Endothelial cell of umbilical vein (primary cell): ENCODE results near the gene ZNF530. TPM values are rescaled to one million over a fixed set of nuclear protein-coding genes. Genes with fewer than 3 reads are reported as not detected.

Experiments used
- BruUV-seq: library from RNA; stranded (reverse); fragments of 400-500 nt; replicated peaks from 2 replicates; lab custom pipeline; 2021; lab: Mats Ljungman, UMichigan
- CTCF ChIA-PET: fragments of 300-600, 350-600 bp; sonication (Branson Sonifier 250); formaldehyde crosslinking; loops from one replicate; lab custom pipeline; 2021; ENCODE audit warnings: antibody characterized with exemption, inconsistent platforms; lab: Charles Lee
- POLR2A ChIA-PET: fragments of 300-600, 350-600 bp; sonication (Branson Sonifier 250); formaldehyde crosslinking; loops from one replicate; lab custom pipeline; 2021; ENCODE audit warnings: antibody characterized with exemption, inconsistent platforms; lab: Charles Lee
- DNase-seq: peaks from one replicate; pipeline ENCODE4 v3.0.0-alpha.2; 2011; ENCODE audit warnings: low read depth, low spot score
- FAIRE-seq: peaks from 2 replicates; lab custom pipeline; 2011; peaks lifted over from hg19 to GRCh38; lab: Jason Lieb, UNC
- H2AFZ ChIP-seq: 2 replicates; pipeline ENCODE4 v1.6.0; 2012; ENCODE audit warnings: low read depth, low read length, control low read depth, inconsistent platforms
- H3K27ac ChIP-seq: 2 replicates; pipeline ENCODE4 v1.5.1; 2011; ENCODE audit warnings: low read depth, mild to moderate bottlenecking, control low read depth, low read length, moderate library complexity; ENCODE audit not compliant: insufficient read depth
- H3K27me3 ChIP-seq, 2 experiments: 2 replicates each; pipeline versions ENCODE4 v1.6.0 to v1.6.1; 2011; ENCODE audit warnings: low read length in 2 of 2, mixed read lengths in 1 of 2; ENCODE audit not compliant: control insufficient read depth in 2 of 2, insufficient read depth in 2 of 2
- H3K36me3 ChIP-seq, 2 experiments: 2 replicates in 1 of 2; 3 replicates in 1 of 2; pipeline ENCODE4 v1.5.1; 2011; ENCODE audit warnings: low read length in 2 of 2, mild to moderate bottlenecking in 1 of 2, moderate library complexity in 1 of 2; ENCODE audit not compliant: control insufficient read depth in 2 of 2, insufficient read depth in 2 of 2; ENCODE audit errors: extremely low read depth in 1 of 2
- H3K4me1 ChIP-seq: 3 replicates; pipeline ENCODE4 v1.5.1; 2011; ENCODE audit warnings: mild to moderate bottlenecking, low read length; ENCODE audit not compliant: control insufficient read depth, insufficient read depth; ENCODE audit errors: extremely low read depth
- H3K4me2 ChIP-seq: 2 replicates; pipeline ENCODE4 v1.6.1; 2011; ENCODE audit warnings: low read length, control low read depth, mixed read lengths; ENCODE audit not compliant: insufficient read depth
- H3K4me3 ChIP-seq, 3 experiments: fragments of 200-600 bp in 1 of 3; sonication (generic), shearing (Covaris generic) in 1 of 3; replicated peaks in 1 of 3; 2 replicates each; pipeline ENCODE4 v1.5.1; 2011 to 2016; ENCODE audit warnings: control low read depth in 3 of 3, low read length in 3 of 3, mild to moderate bottlenecking in 2 of 3, inconsistent platforms in 1 of 3, low read depth in 1 of 3, moderate library complexity in 1 of 3; ENCODE audit not compliant: insufficient read depth in 1 of 3
- H3K79me2 ChIP-seq: 2 replicates; pipeline ENCODE4 v1.6.0; 2012; ENCODE audit warnings: low read length, inconsistent platforms; ENCODE audit not compliant: control insufficient read depth, insufficient read depth
- H3K9ac ChIP-seq: replicated peaks from 2 replicates; pipeline ENCODE3; 2011; ENCODE audit warnings: low read length, control low read depth; ENCODE audit not compliant: insufficient read depth; ENCODE audit errors: extremely low read depth
- H3K9me1 ChIP-seq: replicated peaks from 3 replicates; pipeline ENCODE4 v1.6.0; 2011; ENCODE audit warnings: mild to moderate bottlenecking, low read length; ENCODE audit not compliant: control insufficient read depth, insufficient read depth; ENCODE audit errors: extremely low read depth
- H3K9me3 ChIP-seq: replicated peaks from 2 replicates; pipeline ENCODE4 v1.5.1; 2012; ENCODE audit warnings: low read length, inconsistent platforms; ENCODE audit not compliant: control insufficient read depth, insufficient read depth
- H4K20me1 ChIP-seq: replicated peaks from 2 replicates; pipeline ENCODE3; 2011; ENCODE audit warnings: mild to moderate bottlenecking, low read length; ENCODE audit not compliant: control insufficient read depth, insufficient read depth; ENCODE audit errors: extremely low read depth
- EZH2 ChIP-seq: IDR thresholded peaks from 2 replicates; pipeline ENCODE4 v1.6.1; 2012; ENCODE audit warnings: borderline replicate concordance, low read depth, mild to moderate bottlenecking, moderate library complexity, low read length, inconsistent platforms; ENCODE audit not compliant: severe bottlenecking
- FOS ChIP-seq: IDR thresholded peaks from 2 replicates; pipeline ENCODE4 v1.6.1; 2011; ENCODE audit warnings: mild to moderate bottlenecking, low read length, moderate library complexity, borderline replicate concordance; ENCODE audit not compliant: insufficient read depth
- GATA2 ChIP-seq: IDR thresholded peaks from 2 replicates; pipeline ENCODE4 v1.7.0; 2011; ENCODE audit warnings: low read depth, mild to moderate bottlenecking, moderate library complexity, mixed read lengths, low read length; ENCODE audit not compliant: insufficient read length, insufficient read depth
- JUN ChIP-seq: IDR thresholded peaks from 2 replicates; pipeline ENCODE4 v1.6.1; 2011; ENCODE audit warnings: borderline replicate concordance, low read depth; ENCODE audit not compliant: insufficient read length, insufficient read depth
- MYC ChIP-seq: IDR thresholded peaks from one replicate; pipeline ENCODE4 v1.6.1; 2011; ENCODE audit warnings: mild to moderate bottlenecking, low read depth, low read length
- POLR2A ChIP-seq: IDR thresholded peaks from 2 replicates; pipeline ENCODE4 v1.6.1; 2012; ENCODE audit warnings: low read depth, mild to moderate bottlenecking, control low read depth, low read length
- POLR2AphosphoS5 ChIP-seq: IDR thresholded peaks from 2 replicates; pipeline ENCODE4 v1.6.1; 2012; ENCODE audit warnings: low read depth, mild to moderate bottlenecking, control low read depth, low read length, moderate library complexity; ENCODE audit not compliant: insufficient read depth
- dilution Hi-C: fragments of 300-500 bp; cut with MboI; formaldehyde crosslinking; loops from one replicate; pipeline ENCODE4 v1.15.0; 2019; ENCODE audit warnings: low sequenced_read_pairs; ENCODE audit not compliant: extremely low pct_ligation_motif_present
- intact Hi-C: fragments of 100-400 bp; cut with micrococcal nuclease; formaldehyde crosslinking; loops from one replicate; pipeline ENCODE4 v1.10.0; 2022
- polyA plus RNA-seq, 4 experiments: library from polyadenylated mRNA; depleted of rRNA in 3 of 4; stranded (reverse) in 3 of 4; unstranded in 1 of 4; fragments of >200 nt; gene quantifications; 2 replicates each; pipeline versions ENCODE4 v1.2.1 to v1.2.3, GENCODE V29; 2011 to 2012; ENCODE audit warnings: missing spikeins in 1 of 4
- total RNA-seq: library from RNA; stranded (reverse); gene quantifications from 2 replicates; pipeline ENCODE4 v1.2.3, GENCODE V29; 2021
- TF ChIP-seq, protein P1 (sequence below): IDR thresholded peaks from 2 replicates; pipeline ENCODE4 v1.6.1; 2011; ENCODE audit not compliant: insufficient read depth, insufficient read length
- TF ChIP-seq, protein P2 (sequence below), 2 donors: IDR thresholded peaks; 1 replicate in 1 of 2; 2 replicates in 1 of 2; pipeline ENCODE4 v1.5.1; 2011; ENCODE audit warnings: low read length in 2 of 2, mild to moderate bottlenecking in 2 of 2, moderate library complexity in 2 of 2, control low read depth in 1 of 2, inconsistent platforms in 1 of 2, low read depth in 1 of 2; ENCODE audit not compliant: insufficient read depth in 1 of 2; ENCODE audit errors: extremely low read depth in 1 of 2

ZNF530 gene
- total and polyA plus RNA-seq, 2 donors (not counting 3 experiments of a cell fraction or from before 2014, with no cell fraction given) = 1.5 to 4.0 TPM

DNA sequence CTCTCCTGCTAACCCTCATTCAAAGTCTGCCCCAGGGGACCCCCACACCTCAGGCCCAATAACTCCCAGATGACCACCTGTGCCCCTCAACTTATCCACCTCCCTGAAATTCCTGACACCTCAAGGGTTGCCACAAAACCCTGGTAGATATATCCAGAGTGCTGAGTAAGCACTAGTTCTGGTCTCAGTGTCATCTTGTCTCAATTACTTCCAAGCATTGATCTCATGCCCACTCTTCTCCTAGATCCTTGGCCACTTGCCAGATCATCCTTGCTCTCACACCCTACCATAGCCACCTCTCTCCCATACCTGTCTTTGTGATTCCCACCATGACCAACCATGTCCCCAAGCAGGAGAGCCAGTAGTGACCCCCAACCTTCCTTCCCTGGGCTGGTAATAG is 23.0 kb upstream of the ZNF530 start:
- dilution Hi-C loops (no loop called here), intact Hi-C loops (loop anchor here (5.0 kb wide), 1 partner anchor 49 kb away; the partner anchor contains the start of gene ZNF549)
- peaks cover 3% of the 10 kb centered on the region for H3K79me2 ChIP-seq
- peaks cover 10% of the 10 kb centered on the region for H3K4me1 ChIP-seq
- BruUV-seq = no TSS peak
- H3K9ac ChIP-seq = no peak overlapping the region
- H3K9me3 ChIP-seq = peaks cover 21% of the 10 kb centered on the region
- ChIA-PET CTCF (no interaction called here), POLR2A (no interaction called here)
- no peaks in the 10 kb centered on the region for H3K9me1 ChIP-seq
- no peak overlapping the region for H3K4me2 ChIP-seq
- peaks cover 13 to 29% of the 10 kb centered on the region in 2 experiments for H3K36me3 ChIP-seq
- H3K27ac ChIP-seq = no peak overlapping the region
- H2AFZ ChIP-seq = no peak overlapping the region
- H4K20me1 ChIP-seq = no peaks in the 10 kb centered on the region
- H3K27me3 ChIP-seq = no peaks in the 10 kb centered on the region
- FAIRE-seq (no peak), DNase-seq (no peak)
- TF ChIP-seq, protein P1, sequence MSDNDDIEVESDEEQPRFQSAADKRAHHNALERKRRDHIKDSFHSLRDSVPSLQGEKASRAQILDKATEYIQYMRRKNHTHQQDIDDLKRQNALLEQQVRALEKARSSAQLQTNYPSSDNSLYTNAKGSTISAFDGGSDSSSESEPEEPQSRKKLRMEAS = no peak
- no peak for TF ChIP-seq POLR2AphosphoS5
- no peak for TF ChIP-seq FOS
- TF ChIP-seq MYC = no peak
- TF ChIP-seq POLR2A = no peak
- TF ChIP-seq, protein P2, sequence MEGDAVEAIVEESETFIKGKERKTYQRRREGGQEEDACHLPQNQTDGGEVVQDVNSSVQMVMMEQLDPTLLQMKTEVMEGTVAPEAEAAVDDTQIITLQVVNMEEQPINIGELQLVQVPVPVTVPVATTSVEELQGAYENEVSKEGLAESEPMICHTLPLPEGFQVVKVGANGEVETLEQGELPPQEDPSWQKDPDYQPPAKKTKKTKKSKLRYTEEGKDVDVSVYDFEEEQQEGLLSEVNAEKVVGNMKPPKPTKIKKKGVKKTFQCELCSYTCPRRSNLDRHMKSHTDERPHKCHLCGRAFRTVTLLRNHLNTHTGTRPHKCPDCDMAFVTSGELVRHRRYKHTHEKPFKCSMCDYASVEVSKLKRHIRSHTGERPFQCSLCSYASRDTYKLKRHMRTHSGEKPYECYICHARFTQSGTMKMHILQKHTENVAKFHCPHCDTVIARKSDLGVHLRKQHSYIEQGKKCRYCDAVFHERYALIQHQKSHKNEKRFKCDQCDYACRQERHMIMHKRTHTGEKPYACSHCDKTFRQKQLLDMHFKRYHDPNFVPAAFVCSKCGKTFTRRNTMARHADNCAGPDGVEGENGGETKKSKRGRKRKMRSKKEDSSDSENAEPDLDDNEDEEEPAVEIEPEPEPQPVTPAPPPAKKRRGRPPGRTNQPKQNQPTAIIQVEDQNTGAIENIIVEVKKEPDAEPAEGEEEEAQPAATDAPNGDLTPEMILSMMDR (IDR thresholded peaks at IDR 0.05; ENCODE audit: extremely low read depth in 1 of 2, insufficient read depth in 1 of 2, low read depth in 1 of 2, low read length in 2 of 2) = no peak
- TF ChIP-seq JUN = no peak
- no peak for TF ChIP-seq GATA2
- TF ChIP-seq EZH2 = no peak
- no peak overlapping the region for H3K4me3 ChIP-seq
